HepG2 (cell line): ENCODE measurements around the gene CAPZA1. TPM values are rescaled to one million over a fixed set of nuclear protein-coding genes. Genes with fewer than 3 reads are reported as not detected.

Experiments used
- ASH2L ChIP-seq: fragments of 300-600, 200-600 bp; sonication (generic); IDR thresholded peaks from 2 replicates; pipeline ENCODE4 v1.7.0; 2017; ENCODE audit warnings: low read depth, mild to moderate bottlenecking, moderate library complexity, mixed read lengths, low read length; ENCODE audit not compliant: insufficient read length
- HDAC1 ChIP-seq: sonication (generic); formaldehyde crosslinking; IDR thresholded peaks from 2 replicates; pipeline ENCODE4 v1.5.1; 2020; ENCODE audit warnings: mild to moderate bottlenecking, missing genetic modification reagents
- HNF1B ChIP-seq: sonication (generic); formaldehyde crosslinking; IDR thresholded peaks from 2 replicates; pipeline ENCODE4 v1.5.1; 2020; ENCODE audit warnings: mild to moderate bottlenecking, moderate library complexity, missing genetic modification reagents
- HOXA3 ChIP-seq: sonication (generic); formaldehyde crosslinking; IDR thresholded peaks from 2 replicates; pipeline ENCODE4 v1.5.0; 2020; ENCODE audit warnings: missing genetic modification reagents
- ISL2 ChIP-seq: sonication (generic); formaldehyde crosslinking; IDR thresholded peaks from 2 replicates; pipeline ENCODE4 v1.5.0; 2020; ENCODE audit warnings: missing genetic modification reagents
- JDP2 ChIP-seq: sonication (generic); formaldehyde crosslinking; IDR thresholded peaks from 2 replicates; pipeline ENCODE4 v1.8.1; 2022; ENCODE audit warnings: missing genetic modification reagents, borderline replicate concordance
- MED1 ChIP-seq: sonication (generic); formaldehyde crosslinking; IDR thresholded peaks from 2 replicates; pipeline ENCODE4 v1.4.0; 2020; ENCODE audit warnings: missing genetic modification reagents
- NFE2L2 ChIP-seq: fragments of 150-350 bp; IDR thresholded peaks from 2 replicates; pipeline ENCODE4 v1.6.1; 2014; ENCODE audit warnings: low read length
- NFYB ChIP-seq: sonication (generic); formaldehyde crosslinking; IDR thresholded peaks from 2 replicates; pipeline ENCODE4 v1.4.0; 2020; ENCODE audit warnings: missing genetic modification reagents
- POLR2AphosphoS5 ChIP-seq: IDR thresholded peaks from 2 replicates; pipeline ENCODE4 v1.6.1; 2012; ENCODE audit warnings: low read depth, low read length
- SAP130 ChIP-seq: IDR thresholded peaks from 2 replicates; pipeline ENCODE4 v1.6.1; 2016; ENCODE audit warnings: low read depth
- SP1 ChIP-seq, 2 experiments: fragments of 450-650 bp in 1 of 2; sonication (generic) in 1 of 2; formaldehyde crosslinking in 1 of 2; IDR thresholded peaks; 2 replicates each; pipeline versions ENCODE4 v1.4.0 to v1.6.1; 2016 to 2020; ENCODE audit warnings: missing genetic modification reagents in 1 of 2
- TAF1 ChIP-seq: sonication (generic); formaldehyde crosslinking; IDR thresholded peaks from 2 replicates; pipeline ENCODE4 v1.4.0; 2020; ENCODE audit warnings: missing genetic modification reagents
- TBX3 ChIP-seq: fragments of 450-650 bp; IDR thresholded peaks from 2 replicates; pipeline ENCODE4 v1.6.1; 2017; ENCODE audit warnings: antibody characterized with exemption, mild to moderate bottlenecking, inconsistent platforms, borderline replicate concordance
- ZFP37 ChIP-seq: sonication (generic); formaldehyde crosslinking; IDR thresholded peaks from 2 replicates; pipeline ENCODE4 v1.4.0; 2020; ENCODE audit warnings: missing genetic modification reagents, borderline replicate concordance
- ZKSCAN5 ChIP-seq: sonication (generic); formaldehyde crosslinking; IDR thresholded peaks from 2 replicates; pipeline ENCODE4 v1.5.1; 2020; ENCODE audit warnings: mild to moderate bottlenecking, missing genetic modification reagents
- ZNF253 ChIP-seq: sonication (generic); formaldehyde crosslinking; IDR thresholded peaks from 2 replicates; pipeline ENCODE4 v1.8.0; 2022; ENCODE audit warnings: mild to moderate bottlenecking, missing genetic modification reagents, borderline replicate concordance
- ZNF263 ChIP-seq: sonication (generic); formaldehyde crosslinking; IDR thresholded peaks from 2 replicates; pipeline ENCODE4 v1.4.0; 2020; ENCODE audit warnings: missing genetic modification reagents
- ZNF317 ChIP-seq: sonication (generic); formaldehyde crosslinking; IDR thresholded peaks from 2 replicates; pipeline ENCODE4 v1.5.0; 2020; ENCODE audit warnings: mild to moderate bottlenecking, missing genetic modification reagents
- ZNF629 ChIP-seq: sonication (generic); formaldehyde crosslinking; conservative IDR thresholded peaks from 2 replicates; pipeline ENCODE4 v1.5.0; 2020; ENCODE audit warnings: missing genetic modification reagents
- ZNF761 ChIP-seq: sonication (generic); formaldehyde crosslinking; conservative IDR thresholded peaks from 2 replicates; pipeline ENCODE4 v1.4.0; 2020; ENCODE audit warnings: mild to moderate bottlenecking, missing genetic modification reagents
- ZNF878 ChIP-seq: sonication (generic); formaldehyde crosslinking; IDR thresholded peaks from 2 replicates; pipeline ENCODE4 v1.8.1; 2023; ENCODE audit warnings: mild to moderate bottlenecking, missing genetic modification reagents, moderate library complexity
- ZSCAN25 ChIP-seq: sonication (generic); formaldehyde crosslinking; IDR thresholded peaks from 2 replicates; pipeline ENCODE4 v1.8.0; 2022; ENCODE audit warnings: mild to moderate bottlenecking, missing genetic modification reagents
- ZZZ3 ChIP-seq: sonication (generic); formaldehyde crosslinking; IDR thresholded peaks from 2 replicates; pipeline ENCODE4 v1.4.0; 2020; ENCODE audit warnings: missing genetic modification reagents, mild to moderate bottlenecking, borderline replicate concordance
- polyA plus RNA-seq, 8 experiments: library from polyadenylated mRNA; depleted of rRNA in 3 of 8; stranded (reverse) in 7 of 8; unstranded in 1 of 8; fragments of >200 nt; fragmentation: Illumina TruSeq in 4 of 8; extraction: Trizol in 4 of 8; gene quantifications; 2 replicates each; pipeline versions ENCODE4 v1.2.1 to v1.2.3, GENCODE V29; 2011 to 2016; ENCODE audit warnings: low read depth in 4 of 8, missing spikeins in 1 of 8, mixed read lengths in 1 of 8; ENCODE audit not compliant: insufficient read depth in 1 of 8
- total RNA-seq, 5 experiments: library from RNA; depleted of rRNA; stranded (reverse); fragments of >200 nt; fragmentation: Illumina TruSeq; extraction: Trizol; gene quantifications; 2 replicates each; pipeline ENCODE4 v1.2.3, GENCODE V29; 2016; ENCODE audit warnings: low read depth in 1 of 5
- TF ChIP-seq, protein P1 (sequence below): IDR thresholded peaks from 2 replicates; pipeline ENCODE4 v1.6.1; 2016; ENCODE audit warnings: missing compliant biosample characterization, missing genetic modification reagents, borderline replicate concordance
- TF ChIP-seq, protein P2 (sequence below): sonication (generic); formaldehyde crosslinking; IDR thresholded peaks from 2 replicates; pipeline ENCODE4 v1.9.0; 2022; ENCODE audit warnings: low read depth, missing genetic modification reagents

Gene CAPZA1
- total and polyA plus RNA-seq, 2 of the 13 experiments (the other 11 are each of a cell fraction or from before 2014, with no cell fraction given) = 67.0 to 117 TPM

GRCh38 chr1:112704934-112705627 lies 85.4 kb downstream of the CAPZA1 start (continued):
- 0 out of 2 replicates have a peak, but pooled peaks have one; percentile 19 for TF ChIP-seq ZNF317 (CRISPR knock-in tag)
- TF ChIP-seq ZSCAN25 = peak; percentile 58; the same call in 1 of the 2 replicates
- peak; percentile 26; the same call in 1 of the 2 replicates for TF ChIP-seq ZFP37
- TF ChIP-seq ISL2 = no peak
- peak; percentile 39; the same call in 1 of the 2 replicates for TF ChIP-seq ZNF761 (CRISPR knock-in tag)
- TF ChIP-seq HDAC1 = peak; percentile 50
- peak; percentile 61; the same call in 1 of the 2 replicates for TF ChIP-seq ZKSCAN5 (CRISPR knock-in tag)
- 0 out of 2 replicates have a peak, but pooled peaks have one; percentile 26 for TF ChIP-seq NFYB (CRISPR knock-in tag)
- TF ChIP-seq ZNF629 (CRISPR knock-in tag) = peak; percentile 46; the same call in 1 of the 2 replicates
- TF ChIP-seq TBX3 = peak; percentile 29; the same call in 1 of the 2 replicates
- peak; percentile 69; the same call in 1 of the 2 replicates for TF ChIP-seq ZNF878 (CRISPR knock-in tag)
- TF ChIP-seq SAP130 (CRISPR knock-in tag) = peak; percentile 79
- peak; percentile 53 for TF ChIP-seq POLR2AphosphoS5
- TF ChIP-seq, protein P1, sequence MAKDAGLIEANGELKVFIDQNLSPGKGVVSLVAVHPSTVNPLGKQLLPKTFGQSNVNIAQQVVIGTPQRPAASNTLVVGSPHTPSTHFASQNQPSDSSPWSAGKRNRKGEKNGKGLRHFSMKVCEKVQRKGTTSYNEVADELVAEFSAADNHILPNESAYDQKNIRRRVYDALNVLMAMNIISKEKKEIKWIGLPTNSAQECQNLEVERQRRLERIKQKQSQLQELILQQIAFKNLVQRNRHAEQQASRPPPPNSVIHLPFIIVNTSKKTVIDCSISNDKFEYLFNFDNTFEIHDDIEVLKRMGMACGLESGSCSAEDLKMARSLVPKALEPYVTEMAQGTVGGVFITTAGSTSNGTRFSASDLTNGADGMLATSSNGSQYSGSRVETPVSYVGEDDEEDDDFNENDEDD (CRISPR knock-in tag) = peak; percentile 66; the same call in 1 of the 2 replicates
- TF ChIP-seq JDP2 = no peak
- peak; percentile 46 for TF ChIP-seq HNF1B (CRISPR knock-in tag)
- TF ChIP-seq ZNF263 (CRISPR knock-in tag) = peak; percentile 26; the same call in 1 of the 2 replicates
- peak; percentile 8; the same call in 1 of the 2 replicates for TF ChIP-seq HOXA3
- 0 out of 2 replicates have a peak, but pooled peaks have one; percentile 29 for TF ChIP-seq ZZZ3 (CRISPR knock-in tag)
- TF ChIP-seq ASH2L = peak; percentile 74
- peak; percentile 24; the same call in 1 of the 2 replicates for TF ChIP-seq MED1 (CRISPR knock-in tag)
- TF ChIP-seq TAF1 = peak; percentile 61; the same call in 1 of the 2 replicates
- no peak for TF ChIP-seq SP1 (IDR thresholded peaks at IDR 0.05)
- TF ChIP-seq SP1 (CRISPR knock-in tag; IDR thresholded peaks at IDR 0.05) = peak; percentile 20; the same call in 1 of the 2 replicates
- no peak for TF ChIP-seq NFE2L2
- TF ChIP-seq ZNF253 (CRISPR knock-in tag) = no peak
- TF ChIP-seq, protein P2, sequence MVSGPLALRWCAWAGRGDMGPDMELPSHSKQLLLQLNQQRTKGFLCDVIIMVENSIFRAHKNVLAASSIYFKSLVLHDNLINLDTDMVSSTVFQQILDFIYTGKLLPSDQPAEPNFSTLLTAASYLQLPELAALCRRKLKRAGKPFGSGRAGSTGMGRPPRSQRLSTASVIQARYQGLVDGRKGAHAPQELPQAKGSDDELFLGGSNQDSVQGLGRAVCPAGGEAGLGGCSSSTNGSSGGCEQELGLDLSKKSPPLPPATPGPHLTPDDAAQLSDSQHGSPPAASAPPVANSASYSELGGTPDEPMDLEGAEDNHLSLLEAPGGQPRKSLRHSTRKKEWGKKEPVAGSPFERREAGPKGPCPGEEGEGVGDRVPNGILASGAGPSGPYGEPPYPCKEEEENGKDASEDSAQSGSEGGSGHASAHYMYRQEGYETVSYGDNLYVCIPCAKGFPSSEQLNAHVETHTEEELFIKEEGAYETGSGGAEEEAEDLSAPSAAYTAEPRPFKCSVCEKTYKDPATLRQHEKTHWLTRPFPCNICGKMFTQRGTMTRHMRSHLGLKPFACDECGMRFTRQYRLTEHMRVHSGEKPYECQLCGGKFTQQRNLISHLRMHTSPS (CRISPR knock-in tag) = no peak
